GM21360 (cell line): ENCODE results near the gene TMEM42.

Experiments used
- ATAC-seq: cut with Tn5 transposase; IDR thresholded peaks from one replicate; pipeline ENCODE4 v1.9.1; 2021; ENCODE audit warnings: mild to moderate bottlenecking, moderate library complexity; ENCODE audit not compliant: unreplicated experiment

Gene TMEM42

GRCh38 chr3:44870375-44871061, 8.8 kb downstream of the TMEM42 start:
- ATAC-seq, result no peak

GRCh38 chr3:44874308-44874707, 12.6 kb downstream of the TMEM42 start, which contains the start of gene TGM4:
Gene TGM4, plus strand, starts transcription at chr3:44874608. Its CDS starts 71 bp downstream, at chr3:44874679.
- ATAC-seq, result no peak

GRCh38 chr3:44875596-44875995, 13.9 kb downstream of the TMEM42 start:
- ATAC-seq, result no peak

GRCh38 chr3:44877333-44877732, 15.6 kb downstream of the TMEM42 start:
- ATAC-seq, result no peak

GRCh38 chr3:44880284-44880683, 18.6 kb downstream of the TMEM42 start:
- ATAC-seq, result no peak

GRCh38 chr3:44883213-44883955, 21.7 kb downstream of the TMEM42 start:
- no peak for ATAC-seq

- ATAC-seq, result no peak
Measured at GRCh38 chr3:44883999-44884431, 22.3 kb downstream of the TMEM42 start.

- ATAC-seq, result no peak
Measured at GRCh38 chr3:44885618-44886017, 23.9 kb downstream of the TMEM42 start.

GRCh38 chr3:44886561-44886960, 24.8 kb downstream of the TMEM42 start:
- ATAC-seq, result no peak

GRCh38 chr3:44887101-44887500, 25.4 kb downstream of the TMEM42 start:
- ATAC-seq, result no peak

GRCh38 chr3:44890258-44890657, 28.5 kb downstream of the TMEM42 start:
- no peak for ATAC-seq

GRCh38 chr3:44890852-44891251, 29.1 kb downstream of the TMEM42 start:
- ATAC-seq, result no peak

GRCh38 chr3:44892689-44893088, 31.0 kb downstream of the TMEM42 start:
- no peak for ATAC-seq

- ATAC-seq, result no peak
Measured at GRCh38 chr3:44893097-44893496, 31.4 kb downstream of the TMEM42 start.

GRCh38 chr3:44894485-44894884, 32.8 kb downstream of the TMEM42 start:
- no peak for ATAC-seq

GRCh38 chr3:44896440-44896839, 34.7 kb downstream of the TMEM42 start:
- no peak for ATAC-seq

- ATAC-seq, result no peak
Measured at GRCh38 chr3:44899683-44900367, 38.1 kb downstream of the TMEM42 start.

GRCh38 chr3:44902628-44903027, 40.9 kb downstream of the TMEM42 start:
- no peak for ATAC-seq

- no peak for ATAC-seq
Measured at GRCh38 chr3:44903314-44903713, 41.6 kb downstream of the TMEM42 start.

GRCh38 chr3:44903751-44904150, 42.0 kb downstream of the TMEM42 start:
- ATAC-seq, result no peak

- ATAC-seq, result no peak
Measured at GRCh38 chr3:44905446-44906157, 43.9 kb downstream of the TMEM42 start.
